Large intestine (tissue), 3 donors: ENCODE results near the gene ADRM1. TPM values are rescaled to one million over a fixed set of nuclear protein-coding genes. Genes with fewer than 3 reads are reported as not detected.

Source experiments
- DNase-seq, 2 donors: peaks; one replicate each; pipeline versions ENCODE4 v3.0.0 to v3.0.0-alpha.2; 2013
- H3K27ac ChIP-seq: one replicate; pipeline ENCODE4 v1.5.1; 2013; ENCODE audit warnings: low read length
- H3K27me3 ChIP-seq: 2 replicates; pipeline ENCODE4 v1.6.1; 2013; ENCODE audit warnings: low read length; ENCODE audit not compliant: control insufficient read depth, insufficient read depth
- H3K36me3 ChIP-seq: 2 replicates; pipeline ENCODE4 v1.6.1; 2013; ENCODE audit warnings: low read length; ENCODE audit not compliant: control insufficient read depth, insufficient read depth
- H3K4me1 ChIP-seq: one replicate; pipeline ENCODE4 v1.6.1; 2013; ENCODE audit warnings: low read length; ENCODE audit not compliant: control insufficient read depth, insufficient read depth
- H3K4me3 ChIP-seq: one replicate; pipeline ENCODE4 v1.5.1; 2013; ENCODE audit warnings: low read length
- H3K9me3 ChIP-seq: one replicate; pipeline ENCODE4 v1.6.1; 2013; ENCODE audit warnings: mild to moderate bottlenecking, low read depth, low read length, moderate library complexity; ENCODE audit not compliant: control insufficient read depth
- WGBS: methylation state at CpG from one replicate; pipeline ENCODE4 v1.1.5; 2013; ENCODE audit warnings: low lambda C conversion rate; ENCODE audit not compliant: insufficient coverage; 5-methylcytosine and 5-hydroxymethylcytosine counted together
- polyA plus RNA-seq: library from polyadenylated mRNA; unstranded; fragments of 120-200 nt; gene quantifications from one replicate; pipeline ENCODE4 v1.2.1, GENCODE V29; 2013

The ADRM1 gene
- polyA plus RNA-seq, 1 donor: 50.4 TPM

GRCh38 chr20:62304331-62305148 lies 1.7 kb downstream of the ADRM1 start:
- DNase-seq: no peak
- Histone ChIP-seq H3K36me3 (peaks cover 54% of the 10 kb centered on the region), H3K4me3 (peak overlapping the region; percentile 64), H3K27ac (no peak overlapping the region), H3K9me3 (no peaks in the 10 kb centered on the region), H3K27me3 (no peaks in the 10 kb centered on the region), H3K4me1 (peaks cover 17% of the 10 kb centered on the region)
- WGBS: no CpG with 5 or more reads among the region's 29 CpGs

- Histone ChIP-seq H3K27me3 (no peaks in the 10 kb centered on the region), H3K36me3 (peaks cover 61% of the 10 kb centered on the region), H3K4me3 (no peak overlapping the region), H3K4me1 (peaks cover 17% of the 10 kb centered on the region), H3K9me3 (no peaks in the 10 kb centered on the region), H3K27ac (no peak overlapping the region)
- no CpG with 5 or more reads among the region's 18 CpGs for WGBS
- no peak for DNase-seq
These were observed 2.5 kb downstream of the ADRM1 start for GRCh38 chr20:62305149-62305764.

- peaks cover 17% of the 10 kb centered on the region for H3K4me1 ChIP-seq
- no CpG with 5 or more reads among the region's 33 CpGs for whole genome bisulfite sequencing
- no peaks in the 10 kb centered on the region for H3K27me3 ChIP-seq
- peaks cover 64% of the 10 kb centered on the region for H3K36me3 ChIP-seq
- H3K9me3 ChIP-seq: no peaks in the 10 kb centered on the region
- no peak for DNase-seq
- H3K27ac ChIP-seq: no peak overlapping the region
- H3K4me3 ChIP-seq: no peak overlapping the region
These were observed 3.1 kb downstream of the ADRM1 start for GRCh38 chr20:62305765-62306413.

GRCh38 chr20:62306414-62307187 lies 3.8 kb downstream of the ADRM1 start:
- DNase-seq: no peak
- peaks cover 17% of the 10 kb centered on the region for H3K4me1 ChIP-seq
- no peaks in the 10 kb centered on the region for H3K27me3 ChIP-seq
- H3K36me3 ChIP-seq: peaks cover 70% of the 10 kb centered on the region
- H3K4me3 ChIP-seq: no peak overlapping the region
- no peak overlapping the region for H3K27ac ChIP-seq
- no peaks in the 10 kb centered on the region for H3K9me3 ChIP-seq
- WGBS: no CpG with 5 or more reads among the region's 27 CpGs

DNA sequence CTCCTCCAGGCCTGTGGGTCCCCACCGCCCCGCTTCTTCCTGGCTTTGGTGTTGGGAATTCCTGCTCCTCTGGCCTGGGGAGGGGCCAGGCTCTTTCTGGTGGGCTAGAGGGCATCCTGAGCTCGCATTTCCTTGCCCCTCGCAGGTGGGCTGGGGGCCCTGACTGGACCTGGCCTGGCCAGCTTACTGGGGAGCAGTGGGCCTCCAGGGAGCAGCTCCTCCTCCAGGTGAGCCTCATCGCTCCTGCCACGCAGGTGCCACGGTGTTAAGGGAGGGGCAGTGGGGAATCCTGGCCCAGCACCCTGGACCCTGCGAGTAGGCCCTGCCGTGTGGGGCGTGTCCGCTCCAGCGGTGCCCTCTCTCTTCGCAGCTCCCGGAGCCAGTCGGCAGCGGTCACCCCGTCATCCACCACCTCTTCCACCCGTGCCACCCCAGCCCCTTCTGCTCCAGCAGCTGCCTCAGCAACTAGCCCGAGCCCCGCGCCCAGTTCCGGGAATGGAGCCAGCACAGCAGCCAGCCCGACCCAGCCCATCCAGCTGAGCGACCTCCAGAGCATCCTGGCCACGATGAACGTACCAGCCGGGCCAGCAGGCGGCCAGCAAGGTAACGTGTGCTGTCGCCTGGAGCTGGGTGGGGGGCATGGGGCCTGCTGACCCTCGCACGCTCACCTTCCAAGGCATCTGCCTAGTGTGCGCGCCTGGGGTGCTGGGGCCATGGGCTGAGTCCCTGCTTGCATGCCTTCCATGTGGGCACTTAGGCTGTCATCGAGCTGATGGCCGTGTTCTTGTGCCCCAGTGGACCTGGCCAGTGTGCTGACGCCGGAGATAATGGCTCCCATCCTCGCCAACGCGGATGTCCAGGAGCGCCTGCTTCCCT lies 4.7 kb downstream of the ADRM1 start:
- no peak for DNase-seq
- peaks cover 70% of the 10 kb centered on the region for H3K36me3 ChIP-seq
- no peak overlapping the region for H3K27ac ChIP-seq
- no peaks in the 10 kb centered on the region for H3K9me3 ChIP-seq
- H3K4me1 ChIP-seq: peaks cover 17% of the 10 kb centered on the region
- H3K4me3 ChIP-seq: no peak overlapping the region
- WGBS: no CpG with 5 or more reads among the region's 42 CpGs
- H3K27me3 ChIP-seq: no peaks in the 10 kb centered on the region

- Histone ChIP-seq H3K27ac (no peak overlapping the region), H3K4me3 (no peak overlapping the region), H3K36me3 (peaks cover 74% of the 10 kb centered on the region), H3K27me3 (no peaks in the 10 kb centered on the region), H3K9me3 (no peaks in the 10 kb centered on the region), H3K4me1 (peaks cover 17% of the 10 kb centered on the region)
- no peak for DNase-seq
- WGBS: no CpG with 5 or more reads among the region's 29 CpGs
These were observed 5.5 kb downstream of the ADRM1 start for GRCh38 chr20:62308102-62308822.

GRCh38 chr20:62309198-62309944 lies 6.6 kb downstream of the ADRM1 start:
- Histone ChIP-seq H3K4me1 (peaks cover 11% of the 10 kb centered on the region), H3K27ac (no peak overlapping the region), H3K36me3 (peaks cover 76% of the 10 kb centered on the region), H3K27me3 (no peaks in the 10 kb centered on the region), H3K4me3 (no peak overlapping the region), H3K9me3 (no peaks in the 10 kb centered on the region)
- no peak for DNase-seq
- WGBS: no CpG with 5 or more reads among the region's 26 CpGs

GRCh38 chr20:62309947-62310756 lies 7.4 kb downstream of the ADRM1 start:
- DNase-seq: no peak

More at GRCh38 chr20:62309947-62310756, 7.4 kb downstream of the ADRM1 start:
- Histone ChIP-seq H3K27me3 (no peaks in the 10 kb centered on the region), H3K4me1 (peaks cover 4% of the 10 kb centered on the region), H3K9me3 (no peaks in the 10 kb centered on the region), H3K4me3 (no peak overlapping the region), H3K27ac (no peak overlapping the region), H3K36me3 (peaks cover 75% of the 10 kb centered on the region)
- no CpG with 5 or more reads among the region's 29 CpGs for WGBS
